ENCODE measurements around the gene FGF10.
A peak's percentile ranks its signal among the peaks of the same experiment; 100 is the strongest.

FGF10 gene

GRCh38 chr5:44389090-44389822 is at the start of gene FGF10:
TSS of gene FGF10 (minus strand) at chr5:44389420. CDS start at chr5:44388682, 738 bp downstream.
- DNase-seq (ENCODE audit: low read depth) = no peak
- TF ChIP-seq CTCF (conservative IDR thresholded peaks at IDR 0.05; ENCODE audit: low read depth, low read length) = no peak
- H3K4me3 ChIP-seq (ENCODE audit: low read length) = peak within 1 kb of the TSS; percentile 49

- no peak overlapping the region for H3K4me3 ChIP-seq (ENCODE audit: low read length)
- no peak for TF ChIP-seq CTCF (conservative IDR thresholded peaks at IDR 0.05; ENCODE audit: low read depth, low read length)
- DNase-seq (ENCODE audit: low read depth) = no peak
Observed at GRCh38 chr5:44426944-44427343, 37.7 kb upstream of the FGF10 start.

GRCh38 chr5:44412286-44412685 is 23.1 kb upstream of the FGF10 start:
- TF ChIP-seq CTCF (conservative IDR thresholded peaks at IDR 0.05; ENCODE audit: low read depth, low read length) = no peak

GRCh38 chr5:44402084-44402483 is 12.9 kb upstream of the FGF10 start:
- H3K4me3 ChIP-seq (ENCODE audit: low read length) = no peak overlapping the region
- no peak for TF ChIP-seq CTCF (conservative IDR thresholded peaks at IDR 0.05; ENCODE audit: low read depth, low read length)
- no peak for DNase-seq (ENCODE audit: low read depth)

More at GRCh38 chr5:44412286-44412685, 23.1 kb upstream of the FGF10 start:
- no peak for DNase-seq (ENCODE audit: low read depth)
- no peak overlapping the region for H3K4me3 ChIP-seq (ENCODE audit: low read length)

- TF ChIP-seq CTCF (conservative IDR thresholded peaks at IDR 0.05; ENCODE audit: low read depth, low read length) = no peak
- H3K4me3 ChIP-seq (ENCODE audit: low read length) = no peak overlapping the region
- no peak for DNase-seq (ENCODE audit: low read depth)
Observed at GRCh38 chr5:44401611-44402010, 12.4 kb upstream of the FGF10 start.

- DNase-seq (ENCODE audit: low read depth) = no peak
- no peak for TF ChIP-seq CTCF (conservative IDR thresholded peaks at IDR 0.05; ENCODE audit: low read depth, low read length)
- H3K4me3 ChIP-seq (ENCODE audit: low read length) = no peak overlapping the region
Observed at GRCh38 chr5:44398382-44398781, 9.2 kb upstream of the FGF10 start.

- H3K4me3 ChIP-seq (ENCODE audit: low read length) = no peak overlapping the region
- DNase-seq (ENCODE audit: low read depth) = no peak
- no peak for TF ChIP-seq CTCF (conservative IDR thresholded peaks at IDR 0.05; ENCODE audit: low read depth, low read length)
Observed at GRCh38 chr5:44396312-44396711, 7.1 kb upstream of the FGF10 start.

Measured in retinal pigment epithelial cell (primary cell).